ENCODE data around the gene CAMK2B.
"Not testable (repeated sequence)": the region's sequence is repeated elsewhere in the genome, so short reads cannot be mapped to it uniquely, and the experiment has no call there.

Gene CAMK2B

GRCh38 chr7:44187636-44188416 is 137.6 kb downstream of the CAMK2B start:
- DNase-seq: no peak

DNA sequence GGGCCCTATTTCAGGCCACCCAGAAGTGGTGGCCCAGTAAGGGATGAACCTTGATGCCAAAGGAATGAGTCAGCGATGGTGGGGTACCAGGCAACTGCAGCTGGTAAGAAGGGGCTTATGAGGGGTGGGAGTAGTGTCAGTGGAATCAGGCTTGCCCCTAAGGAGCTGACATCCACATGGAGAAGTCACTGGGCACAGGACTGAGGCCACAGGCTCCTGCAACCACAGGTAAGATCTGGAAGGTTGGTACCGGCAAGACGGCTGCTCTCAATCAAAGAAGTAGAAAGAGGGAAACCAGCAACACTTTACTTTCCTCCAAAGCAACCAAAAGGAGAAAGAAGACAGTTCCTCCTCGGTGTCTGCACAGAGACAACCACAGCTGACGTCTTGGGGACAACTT is 138.7 kb downstream of the CAMK2B start:
- DNase-seq: no peak

GRCh38 chr7:44185729-44186128 is 139.7 kb downstream of the CAMK2B start:
- DNase-seq: no peak

- no peak for DNase-seq
Measured at GRCh38 chr7:44184873-44185446, 140.4 kb downstream of the CAMK2B start.

GRCh38 chr7:44184206-44184872 is 141.1 kb downstream of the CAMK2B start:
- no peak for DNase-seq

GRCh38 chr7:44183386-44183785 is 142.0 kb downstream of the CAMK2B start:
- DNase-seq: peak; percentile 50 to 66

- no peak for DNase-seq
Measured at GRCh38 chr7:44182827-44183226, 142.6 kb downstream of the CAMK2B start.

DNA sequence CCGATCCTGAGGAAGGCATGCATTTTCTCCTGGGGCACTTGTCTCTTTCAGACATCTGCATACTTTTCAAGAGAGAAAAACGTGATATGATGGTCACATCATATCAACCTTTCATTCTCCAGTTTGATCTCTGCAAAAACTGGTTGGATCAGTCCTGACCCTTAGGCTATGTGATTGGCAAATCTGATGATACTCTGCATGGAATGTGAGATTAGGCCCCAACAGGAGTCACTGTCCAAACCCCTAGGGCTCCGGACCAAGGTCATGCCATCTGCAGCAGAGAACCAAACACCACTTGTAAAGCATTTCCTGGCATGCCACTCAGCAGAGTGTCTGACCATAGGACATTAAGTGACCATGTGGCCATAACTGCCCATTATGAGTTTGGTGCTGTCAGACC is 144.8 kb downstream of the CAMK2B start:
- DNase-seq: no peak

DNA sequence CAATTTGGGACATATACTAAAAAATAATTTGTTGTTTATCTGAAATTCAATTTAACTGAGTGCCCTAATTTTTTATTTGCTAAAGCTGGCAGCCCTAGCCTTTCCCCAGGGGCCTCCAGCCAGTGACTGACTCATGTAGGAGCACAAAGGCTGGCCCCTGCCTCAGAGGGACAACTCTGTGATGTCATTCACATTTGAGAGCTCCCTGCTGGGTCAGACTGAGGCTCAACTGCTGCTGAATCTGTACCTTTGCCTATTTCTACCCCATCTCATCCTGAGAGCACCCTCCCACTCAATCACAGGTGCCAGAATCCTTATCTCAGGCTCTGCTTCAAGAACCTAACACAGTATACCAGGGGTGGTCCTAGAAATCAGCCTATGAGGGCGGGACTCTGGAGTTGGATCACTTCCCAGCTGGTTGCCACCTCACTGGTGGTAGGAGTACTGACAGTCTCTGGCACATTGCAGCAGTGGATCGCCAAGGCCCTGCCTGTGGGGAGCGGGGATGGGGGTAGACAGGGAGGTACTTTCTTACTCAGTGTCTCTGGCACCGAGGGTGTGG is 147.7 kb downstream of the CAMK2B start:
- no peak for DNase-seq

DNA sequence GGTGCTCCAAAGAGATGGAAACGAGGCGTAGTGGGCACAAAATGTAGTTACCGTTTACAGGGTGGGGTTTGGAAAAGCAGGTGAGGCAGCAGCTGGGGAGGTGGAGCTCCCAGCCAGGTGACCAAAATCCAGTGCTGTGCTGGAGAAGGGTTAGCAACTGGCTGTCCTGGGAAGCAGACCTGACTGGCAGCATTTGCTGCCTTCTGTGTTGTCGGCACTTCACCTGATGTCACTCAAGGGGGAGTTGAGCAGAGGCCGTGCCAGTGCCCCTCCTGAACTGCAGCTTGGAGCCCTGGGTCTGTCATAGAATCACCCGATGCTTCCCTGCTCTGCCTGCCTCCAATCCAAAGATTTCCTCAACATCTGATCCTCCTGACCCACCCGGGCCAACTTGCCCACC is 148.9 kb downstream of the CAMK2B start:
- DNase-seq: no peak

DNA sequence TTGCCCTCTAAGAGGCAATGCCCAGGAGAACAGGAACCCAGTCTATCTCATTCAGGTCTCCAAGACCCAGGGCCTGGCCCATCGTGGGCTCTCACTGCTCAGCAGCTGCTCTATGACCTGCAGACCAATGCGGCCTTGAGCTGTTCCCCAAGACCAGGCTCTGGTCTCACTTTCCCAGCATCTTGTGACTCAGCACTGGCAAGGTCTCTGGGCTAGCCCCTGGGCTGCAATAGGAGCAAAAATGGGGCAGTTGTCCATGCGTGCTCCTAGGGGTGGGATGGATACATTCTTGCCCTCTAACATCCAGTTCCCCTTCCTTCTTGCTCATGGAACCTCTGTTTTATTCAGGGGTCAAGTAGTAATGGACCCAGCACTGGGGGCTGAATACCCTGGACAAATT is 149.7 kb downstream of the CAMK2B start:
- no peak for DNase-seq

DNA sequence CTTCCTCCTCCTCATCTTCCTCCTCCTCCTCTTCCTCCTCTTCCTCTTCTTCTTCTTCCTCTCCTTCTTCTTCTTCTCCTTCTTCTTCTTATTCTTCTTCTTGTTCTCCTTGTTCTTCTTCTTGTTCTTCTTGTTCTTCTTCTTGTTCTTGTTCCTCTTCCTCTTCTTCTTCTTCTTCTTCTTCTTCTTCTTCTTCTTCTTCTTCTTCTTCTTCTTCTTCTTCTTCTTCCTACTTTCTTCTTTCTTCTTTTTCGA is 150.8 kb downstream of the CAMK2B start:
- DNase-seq: not testable (repeated sequence)

- no peak for DNase-seq
Measured at GRCh38 chr7:44173911-44174693, 151.3 kb downstream of the CAMK2B start.

DNA sequence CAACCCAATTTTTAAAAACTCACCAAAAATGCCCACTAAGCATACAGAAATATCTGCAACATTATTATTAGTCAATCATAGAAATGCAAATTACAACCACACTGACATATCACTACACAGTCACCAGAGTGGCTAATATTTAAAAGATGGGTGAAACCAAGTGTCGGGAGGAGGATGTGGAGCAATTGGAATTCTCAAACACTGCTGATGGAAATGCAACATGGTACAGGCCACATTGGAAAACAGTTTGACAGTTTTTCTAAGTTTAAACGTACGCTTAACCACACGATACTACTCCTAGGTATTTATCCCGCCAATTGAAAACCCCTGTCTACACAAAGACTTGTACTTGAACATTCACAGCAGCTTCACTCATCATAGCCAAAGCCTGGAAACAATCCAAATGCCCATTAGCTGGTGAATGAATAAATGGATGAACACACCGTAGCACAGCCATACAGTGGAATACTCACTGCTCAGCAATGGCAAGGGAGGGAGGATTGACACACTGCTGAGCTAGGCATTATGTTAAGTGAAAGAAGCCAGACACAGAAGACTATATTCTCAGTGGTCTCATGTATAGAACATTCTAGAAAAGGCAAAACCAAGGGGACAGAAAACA is 152.5 kb downstream of the CAMK2B start:
- no peak for DNase-seq

DNA sequence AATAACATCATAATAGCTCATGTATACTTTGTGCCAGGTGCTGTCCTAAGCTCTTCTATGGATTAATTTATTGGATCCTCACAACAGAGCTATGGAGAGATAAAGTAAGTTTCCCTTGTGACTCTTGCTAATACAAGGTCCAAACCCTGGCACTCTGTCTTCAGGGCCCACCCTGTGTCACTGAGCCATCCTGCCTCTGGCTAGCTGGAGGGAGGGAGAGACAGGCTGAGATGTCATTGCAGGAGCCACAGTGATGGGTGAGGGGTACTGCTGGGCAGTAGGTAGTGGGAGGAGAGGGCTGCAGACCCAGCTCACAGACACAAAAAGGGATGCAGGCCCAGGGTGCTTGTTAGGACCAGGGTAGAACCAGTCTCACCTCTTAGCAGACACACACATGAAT is 153.0 kb downstream of the CAMK2B start:
- no peak for DNase-seq

- DNase-seq: not testable (repeated sequence)
Measured at GRCh38 chr7:44171901-44172300, 153.5 kb downstream of the CAMK2B start.

DNA sequence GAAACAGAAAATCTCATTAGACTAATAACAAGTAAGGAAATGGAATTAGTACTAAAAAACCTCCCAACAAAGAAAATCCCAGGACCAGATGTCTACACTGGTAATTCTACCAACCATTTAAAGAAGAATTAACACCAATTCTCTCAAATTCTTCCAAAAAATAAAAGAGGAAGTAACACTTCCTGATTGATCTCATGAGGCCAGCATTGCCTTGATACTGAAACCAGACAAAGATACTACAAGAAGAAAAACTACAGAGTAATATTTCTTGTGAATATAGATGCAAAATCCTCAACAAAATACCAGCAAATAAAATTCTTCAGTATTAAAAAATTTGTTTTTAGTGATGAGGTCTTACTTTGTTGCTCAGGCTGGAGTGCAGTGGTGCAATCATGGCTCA is 157.5 kb downstream of the CAMK2B start:
- DNase-seq: no peak
